Mesothelial cell of epicardium (in vitro differentiated cells): ENCODE measurements around the gene ISM1. TPM values are rescaled to one million over a fixed set of nuclear protein-coding genes. Genes with fewer than 3 reads are reported as not detected.

ENCODE experiments used
- DNase-seq, 2 experiments: peaks; one replicate each; pipeline ENCODE4 v3.0.0; 2021; ENCODE audit warnings: low spot score in 2 of 2; ENCODE audit not compliant: unreplicated experiment in 2 of 2
- H3K27ac Mint-ChIP-seq: 2 replicates; pipeline ENCODE4 v1.8.0; 2021; ENCODE audit warnings: mixed read lengths
- H3K27me3 Mint-ChIP-seq: 2 replicates; pipeline ENCODE4 v1.8.0; 2021; ENCODE audit warnings: low read depth, mixed read lengths
- H3K36me3 Mint-ChIP-seq: 2 replicates; pipeline ENCODE4 v1.8.0; 2021; ENCODE audit warnings: mixed read lengths
- H3K4me1 Mint-ChIP-seq: 2 replicates; pipeline ENCODE4 v1.8.0; 2021; ENCODE audit warnings: mixed read lengths
- H3K4me3 Mint-ChIP-seq: 2 replicates; pipeline ENCODE4 v1.8.0; 2021; ENCODE audit warnings: mild to moderate bottlenecking, moderate library complexity, mixed read lengths
- H3K9me3 Mint-ChIP-seq: 2 replicates; pipeline ENCODE4 v1.8.0; 2021; ENCODE audit warnings: mixed read lengths
- CTCF ChIP-seq: fragments of 200-600 bp; sonication (generic); IDR thresholded peaks from one replicate; pipeline ENCODE4 v1.5.0; 2021; ENCODE audit warnings: antibody characterized with exemption; ENCODE audit not compliant: unreplicated experiment
- total RNA-seq: library from RNA; stranded (reverse); gene quantifications from 3 replicates; pipeline ENCODE4 v1.2.1, GENCODE V29; 2021

The ISM1 gene
- total RNA-seq, 1 donor from 2014 or later = 5.6 TPM

- Mint-ChIP-seq H3K9me3 (peaks cover 5% of the 10 kb centered on the region), H3K36me3 (no peaks in the 10 kb centered on the region), H3K27ac (no peak overlapping the region), H3K4me1 (peaks cover 17% of the 10 kb centered on the region), H3K4me3 (no peak overlapping the region), H3K27me3 (no peaks in the 10 kb centered on the region)
- no peak for TF ChIP-seq CTCF
- DNase-seq = no peak
These were observed 117.1 kb downstream of the ISM1 start for GRCh38 chr20:13338097-13338661.

- no peak for DNase-seq
- Mint-ChIP-seq H3K4me3 (no peak overlapping the region), H3K27me3 (no peaks in the 10 kb centered on the region), H3K36me3 (no peaks in the 10 kb centered on the region), H3K9me3 (peaks cover 5% of the 10 kb centered on the region), H3K27ac (no peak overlapping the region), H3K4me1 (peaks cover 17% of the 10 kb centered on the region)
- no peak for TF ChIP-seq CTCF
These were observed 117.9 kb downstream of the ISM1 start for GRCh38 chr20:13338999-13339411.

GRCh38 chr20:13340088-13340487, 119.0 kb downstream of the ISM1 start:
- DNase-seq = no peak
- H3K4me1 Mint-ChIP-seq = peaks cover 21% of the 10 kb centered on the region
- no peak for TF ChIP-seq CTCF
- H3K27ac Mint-ChIP-seq = no peak overlapping the region
- no peak overlapping the region for H3K4me3 Mint-ChIP-seq
- H3K36me3 Mint-ChIP-seq = no peaks in the 10 kb centered on the region
- H3K27me3 Mint-ChIP-seq = no peaks in the 10 kb centered on the region
- peaks cover 5% of the 10 kb centered on the region for H3K9me3 Mint-ChIP-seq

GRCh38 chr20:13341737-13342393, 120.8 kb downstream of the ISM1 start:
- H3K36me3 Mint-ChIP-seq = no peaks in the 10 kb centered on the region
- no peaks in the 10 kb centered on the region for H3K27me3 Mint-ChIP-seq
- H3K4me1 Mint-ChIP-seq = peaks cover 21% of the 10 kb centered on the region
- H3K27ac Mint-ChIP-seq = no peak overlapping the region
- no peak for DNase-seq
- H3K9me3 Mint-ChIP-seq = no peaks in the 10 kb centered on the region
- TF ChIP-seq CTCF = no peak
- H3K4me3 Mint-ChIP-seq = no peak overlapping the region

- Mint-ChIP-seq H3K4me1 (peaks cover 21% of the 10 kb centered on the region), H3K27me3 (no peaks in the 10 kb centered on the region), H3K9me3 (no peaks in the 10 kb centered on the region), H3K4me3 (no peak overlapping the region), H3K27ac (peak overlapping the region; percentile 24), H3K36me3 (no peaks in the 10 kb centered on the region)
- TF ChIP-seq CTCF = no peak
- no peak for DNase-seq
These were observed 121.6 kb downstream of the ISM1 start for GRCh38 chr20:13342469-13343242.
